Activated CD8-positive, alpha-beta T cell treated with anti-CD3 and anti-CD28 coated beads for 36 hours (primary cell): Measurements from ENCODE around the gene NFAM1. TPM values are rescaled to one million over a fixed set of nuclear protein-coding genes. Genes with fewer than 3 reads are reported as not detected.

Source experiments
- ATAC-seq: fragments of 200-7000 bp; cut with Tn5 transposase; one replicate; pipeline ENCODE4 v1.10.0; 2021; ENCODE audit warnings: mild to moderate bottlenecking, moderate library complexity
- CTCF ChIA-PET: fragments of 350-600 bp; sonication (Branson Sonifier 250); formaldehyde crosslinking; loops from one replicate; lab custom pipeline; 2021; ENCODE audit warnings: antibody characterized with exemption; lab: Charles Lee
- POLR2A ChIA-PET: fragments of 350-600 bp; sonication (Branson Sonifier 250); formaldehyde crosslinking; loops from one replicate; lab custom pipeline; 2021; ENCODE audit warnings: antibody characterized with exemption; lab: Charles Lee
- DNase-seq: peaks from one replicate; pipeline ENCODE4 v3.0.0-alpha.2; 2020
- H3K27ac Mint-ChIP-seq: one replicate; pipeline ENCODE4 v1.8.0; 2021; ENCODE audit warnings: mild to moderate bottlenecking, mixed read lengths
- H3K27me3 Mint-ChIP-seq: one replicate; pipeline ENCODE4 v1.8.0; 2021; ENCODE audit warnings: mixed read lengths
- H3K36me3 Mint-ChIP-seq: one replicate; pipeline ENCODE4 v1.8.0; 2021; ENCODE audit warnings: low read depth, mixed read lengths
- H3K4me1 Mint-ChIP-seq: one replicate; pipeline ENCODE4 v1.8.0; 2021; ENCODE audit warnings: low read depth, mixed read lengths
- H3K4me3 Mint-ChIP-seq: one replicate; pipeline ENCODE4 v1.8.0; 2021; ENCODE audit warnings: mild to moderate bottlenecking, moderate library complexity, mixed read lengths
- H3K9me3 Mint-ChIP-seq: one replicate; pipeline ENCODE4 v1.8.0; 2021; ENCODE audit warnings: mixed read lengths
- CTCF ChIP-seq: fragments of 200-600 bp; IDR thresholded peaks from one replicate; pipeline ENCODE4 v1.8.0; 2022; ENCODE audit warnings: antibody characterized with exemption, mild to moderate bottlenecking
- intact Hi-C: fragments of 100-400 bp; cut with micrococcal nuclease; formaldehyde crosslinking; loops from one replicate; pipeline ENCODE4 v1.10.0; 2022
- total RNA-seq, 2 experiments: library from RNA; stranded (reverse); gene quantifications; one replicate each; pipeline ENCODE4 v1.2.3, GENCODE V29; 2021

The NFAM1 gene
- total RNA-seq, 2 experiments from 2014 or later: 0.16 TPM; not detected in 1

DNA sequence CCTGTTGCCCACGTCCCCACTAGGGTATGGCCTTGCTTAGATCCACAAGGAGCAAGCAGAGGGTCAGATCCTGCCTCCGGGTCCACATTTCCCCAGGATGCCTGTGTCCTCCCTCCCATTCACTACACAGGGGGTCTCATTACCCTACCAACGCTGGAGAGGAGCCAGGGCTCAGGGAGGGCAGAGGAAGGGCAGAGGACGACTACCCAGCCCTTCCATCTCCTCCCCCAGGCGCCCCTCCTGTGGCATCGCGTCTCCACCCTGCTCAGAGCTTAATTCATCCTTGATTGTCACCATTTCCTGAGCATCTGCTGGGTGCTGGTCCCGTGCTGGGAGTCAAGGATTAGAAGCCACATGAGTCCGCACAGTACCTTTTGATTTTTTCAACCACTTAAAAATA lies 5.0 kb downstream of the NFAM1 start:
- H3K36me3 Mint-ChIP-seq: no peaks in the 10 kb centered on the region
- H3K4me3 Mint-ChIP-seq: no peak overlapping the region
- no peak for TF ChIP-seq CTCF
- intact Hi-C loops: no loop called here
- DNase-seq (no peak), ATAC-seq (no peak)
- H3K27me3 Mint-ChIP-seq: peaks cover 8% of the 10 kb centered on the region
- ChIA-PET POLR2A (no interaction called here), CTCF (no interaction called here)
- no peaks in the 10 kb centered on the region for H3K9me3 Mint-ChIP-seq
- no peaks in the 10 kb centered on the region for H3K4me1 Mint-ChIP-seq
- no peak overlapping the region for H3K27ac Mint-ChIP-seq

- H3K27ac Mint-ChIP-seq: no peak overlapping the region
- H3K27me3 Mint-ChIP-seq: peaks cover 5% of the 10 kb centered on the region
- POLR2A ChIA-PET: no interaction called here
- TF ChIP-seq CTCF: no peak
- CTCF ChIA-PET: no interaction called here
- H3K9me3 Mint-ChIP-seq: no peaks in the 10 kb centered on the region
- DNase-seq (no peak), ATAC-seq (no peak)
- H3K36me3 Mint-ChIP-seq: no peaks in the 10 kb centered on the region
- peaks cover 2% of the 10 kb centered on the region for H3K4me1 Mint-ChIP-seq
- intact Hi-C loops: no loop called here
- no peak overlapping the region for H3K4me3 Mint-ChIP-seq
Observed at GRCh38 chr22:42425989-42426355, 6.2 kb downstream of the NFAM1 start.

GRCh38 chr22:42425337-42425988 lies 6.7 kb downstream of the NFAM1 start:
- Mint-ChIP-seq H3K27me3 (peaks cover under 1% of the 10 kb centered on the region), H3K27ac (no peak overlapping the region), H3K36me3 (no peaks in the 10 kb centered on the region), H3K9me3 (no peaks in the 10 kb centered on the region), H3K4me3 (no peak overlapping the region), H3K4me1 (peaks cover 2% of the 10 kb centered on the region)
- intact Hi-C loops: no loop called here
- DNase-seq: no peak
- no peak for TF ChIP-seq CTCF
- ATAC-seq: no peak
- POLR2A ChIA-PET: interaction anchor here (0.6 kb wide), 1 partner anchor 1761 kb away, joined by 3 read pairs; no protein-coding TSS in a partner anchor
- CTCF ChIA-PET: interaction anchor here (1.2 kb wide), 1 partner anchor 19 kb away, joined by 3 read pairs; no protein-coding TSS in a partner anchor

GRCh38 chr22:42419243-42419881 lies 12.8 kb downstream of the NFAM1 start:
- Mint-ChIP-seq H3K4me3 (no peak overlapping the region), H3K27me3 (no peaks in the 10 kb centered on the region), H3K4me1 (peaks cover 2% of the 10 kb centered on the region), H3K9me3 (no peaks in the 10 kb centered on the region), H3K36me3 (no peaks in the 10 kb centered on the region), H3K27ac (no peak overlapping the region)
- DNase-seq (no peak), ATAC-seq (no peak)
- intact Hi-C loops: no loop called here
- TF ChIP-seq CTCF: no peak
- POLR2A ChIA-PET: interaction anchor here (0.6 kb wide), 1 partner anchor 454 kb away, joined by 3 read pairs; no protein-coding TSS in a partner anchor
- CTCF ChIA-PET: no interaction called here

- Mint-ChIP-seq H3K36me3 (no peaks in the 10 kb centered on the region), H3K27ac (no peak overlapping the region), H3K4me1 (peaks cover 2% of the 10 kb centered on the region), H3K9me3 (no peaks in the 10 kb centered on the region), H3K4me3 (no peak overlapping the region), H3K27me3 (no peaks in the 10 kb centered on the region)
- ChIA-PET CTCF (no interaction called here), POLR2A (interaction anchor here (0.6 kb wide), 1 partner anchor 453 kb away, joined by 3 read pairs; no protein-coding TSS in a partner anchor)
- intact Hi-C loops: no loop called here
- TF ChIP-seq CTCF: no peak
- no peak for DNase-seq
- ATAC-seq: no peak
Observed at GRCh38 chr22:42418811-42419242, 13.4 kb downstream of the NFAM1 start.
